ENCODE measurements around the gene EPS8.

GRCh38 chr12:15591811-15592210 lies 197.4 kb downstream of the EPS8 start:
- TF ChIP-seq CTCF (IDR thresholded peaks at IDR 0.05) (no peak), EP300 (IDR thresholded peaks at IDR 0.05) (no peak), POLR2A (IDR thresholded peaks at IDR 0.05; ENCODE audit: low read depth) (no peak), POLR2AphosphoS5 (IDR thresholded peaks at IDR 0.05) (no peak)
